Mesendoderm (in vitro differentiated cells): ENCODE results near the gene NPEPL1.

Experiments
- DNase-seq: peaks from one replicate; pipeline ENCODE4 v3.0.0; 2013
- H2AK5ac ChIP-seq: 2 replicates; pipeline ENCODE4 v1.6.1; 2013; ENCODE audit warnings: low read length, inconsistent platforms
- H2BK120ac ChIP-seq: 2 replicates; pipeline ENCODE4 v1.6.1; 2013; ENCODE audit warnings: low read depth, mild to moderate bottlenecking, low read length, moderate library complexity, mixed read lengths
- H2BK15ac ChIP-seq: replicated peaks from 2 replicates; pipeline ENCODE4 v1.6.1; 2013; ENCODE audit warnings: low read depth, mild to moderate bottlenecking, moderate library complexity
- H2BK5ac ChIP-seq: 2 replicates; pipeline ENCODE4 v1.6.1; 2013; ENCODE audit warnings: low read length, inconsistent platforms
- H3K18ac ChIP-seq: 2 replicates; pipeline ENCODE4 v1.6.1; 2013; ENCODE audit warnings: mild to moderate bottlenecking, low read length, mixed read lengths
- H3K23ac ChIP-seq: one replicate; pipeline ENCODE4 v1.6.1; 2013; ENCODE audit warnings: low read length
- H3K27ac ChIP-seq: 2 replicates; pipeline ENCODE4 v1.5.1; 2013; ENCODE audit warnings: low read depth, mild to moderate bottlenecking, inconsistent platforms, low read length, moderate library complexity
- H3K27me3 ChIP-seq: 2 replicates; pipeline ENCODE4 v1.6.1; 2013; ENCODE audit warnings: low read length, control low read depth, mild to moderate bottlenecking, inconsistent platforms; ENCODE audit not compliant: insufficient read depth, poor library complexity
- H3K36me3 ChIP-seq: 2 replicates; pipeline ENCODE4 v1.6.1; 2013; ENCODE audit warnings: low read length, inconsistent platforms; ENCODE audit not compliant: control insufficient read depth, insufficient read depth
- H3K4ac ChIP-seq: one replicate; pipeline ENCODE4 v1.6.1; 2013; ENCODE audit warnings: low read depth, mild to moderate bottlenecking, low read length, moderate library complexity
- H3K4me1 ChIP-seq: 2 replicates; pipeline ENCODE4 v1.6.1; 2013; ENCODE audit warnings: low read depth, low read length, inconsistent platforms; ENCODE audit not compliant: control insufficient read depth
- H3K4me2 ChIP-seq: 2 replicates; pipeline ENCODE4 v1.6.1; 2013; ENCODE audit warnings: low read length
- H3K4me3 ChIP-seq: 2 replicates; pipeline ENCODE4 v1.5.1; 2013; ENCODE audit warnings: mild to moderate bottlenecking, low read length
- H3K56ac ChIP-seq: one replicate; pipeline ENCODE4 v1.6.1; 2013; ENCODE audit warnings: low read length
- H3K79me1 ChIP-seq: 2 replicates; pipeline ENCODE4 v1.6.1; 2013; ENCODE audit warnings: low read length, inconsistent platforms
- H3K79me2 ChIP-seq: 2 replicates; pipeline ENCODE4 v1.6.1; 2013; ENCODE audit warnings: mild to moderate bottlenecking, low read length; ENCODE audit not compliant: control insufficient read depth, insufficient read depth
- H3K9ac ChIP-seq: 2 replicates; pipeline ENCODE4 v1.6.1; 2013; ENCODE audit warnings: low read length, inconsistent platforms
- H4K5ac ChIP-seq: one replicate; pipeline ENCODE4 v1.6.1; 2013; ENCODE audit warnings: low read length
- H4K8ac ChIP-seq: one replicate; pipeline ENCODE4 v1.6.1; 2013; ENCODE audit warnings: low read depth, mild to moderate bottlenecking, control low read depth, low read length, moderate library complexity
- WGBS: extraction: QIAGEN DNeasy Blood & Tissue Kit; methylation state at CpG from one replicate; pipeline ENCODE4 v1.1.7; 2013; ENCODE audit warnings: low lambda C conversion rate, missing lambda C conversion rate; ENCODE audit not compliant: insufficient coverage; ENCODE audit errors: extremely low coverage; 5-methylcytosine and 5-hydroxymethylcytosine counted together

Gene NPEPL1

GRCh38 chr20:58762120-58762519 is 69.5 kb downstream of the NPEPL1 start:
- Histone ChIP-seq H3K4ac (no peak overlapping the region), H2AK5ac (no peak overlapping the region), H3K4me1 (no peaks in the 10 kb centered on the region), H3K27ac (no peak overlapping the region), H3K79me2 (no peaks in the 10 kb centered on the region), H2BK120ac (no peak overlapping the region), H2BK5ac (no peak overlapping the region), H3K79me1 (no peaks in the 10 kb centered on the region), H3K23ac (no peak overlapping the region), H3K56ac (no peak overlapping the region), H3K4me3 (no peak overlapping the region), H3K27me3 (no peaks in the 10 kb centered on the region), H4K5ac (no peak overlapping the region), H3K4me2 (no peak overlapping the region), H3K9ac (no peak overlapping the region), H4K8ac (no peak overlapping the region), H2BK15ac (no peak overlapping the region), H3K36me3 (no peaks in the 10 kb centered on the region), H3K18ac (no peak overlapping the region)
- no peak for DNase-seq
- no CpG with 5 or more reads among the region's 4 CpGs for WGBS

GRCh38 chr20:58763076-58763475 is 70.5 kb downstream of the NPEPL1 start:
- Histone ChIP-seq H3K79me2 (no peaks in the 10 kb centered on the region), H3K27ac (no peak overlapping the region), H2BK120ac (no peak overlapping the region), H3K36me3 (no peaks in the 10 kb centered on the region), H4K5ac (no peak overlapping the region), H3K9ac (no peak overlapping the region), H3K4me2 (no peak overlapping the region), H3K4me1 (no peaks in the 10 kb centered on the region), H3K23ac (no peak overlapping the region), H3K79me1 (no peaks in the 10 kb centered on the region), H3K27me3 (no peaks in the 10 kb centered on the region), H2BK5ac (no peak overlapping the region), H3K56ac (no peak overlapping the region), H3K18ac (no peak overlapping the region), H2BK15ac (no peak overlapping the region), H3K4ac (no peak overlapping the region), H4K8ac (no peak overlapping the region), H2AK5ac (no peak overlapping the region), H3K4me3 (no peak overlapping the region)
- no CpG with 5 or more reads among the region's 7 CpGs for WGBS
- no peak for DNase-seq
